ENCODE results near the gene CDC37L1. TPM values are rescaled to one million over a fixed set of nuclear protein-coding genes. Genes with fewer than 3 reads are reported as not detected.

Gene CDC37L1
- polyA plus RNA-seq, 1 experiment: 13.4 TPM

DNA sequence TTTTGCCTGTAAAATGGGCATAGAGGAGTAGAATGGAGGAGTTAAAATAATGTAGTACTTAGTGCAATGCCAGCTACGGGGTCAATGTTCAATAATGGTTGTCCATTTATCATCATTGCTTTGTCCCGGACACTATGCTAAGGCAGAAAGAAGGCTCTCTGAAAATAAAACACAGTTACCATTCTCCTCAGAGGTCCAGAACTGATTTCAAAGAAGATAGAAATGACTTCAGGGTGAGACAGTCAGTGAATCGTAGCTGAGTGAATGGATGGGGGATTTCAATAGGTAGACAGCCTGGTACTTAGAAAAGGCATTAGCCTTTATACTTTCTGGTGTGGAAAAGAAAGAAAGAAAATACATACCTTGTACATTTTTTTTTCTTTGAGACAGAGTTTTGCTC, 62.9 kb downstream of the CDC37L1 start:
- no peak for DNase-seq (ENCODE audit: low read depth, low spot score)
- peak overlapping the region; percentile 84; the same call in 1 of the 2 replicates for H3K4me3 ChIP-seq (ENCODE audit: low read depth, low read length)
- CTCF ChIA-PET: interaction anchor here (1.6 kb wide), 2 partner anchors 17 to 21 kb away, joined by 4 to 7 read pairs; no protein-coding TSS in a partner anchor
- no peaks in the 10 kb centered on the region for H3K9me3 ChIP-seq (ENCODE audit: control insufficient read depth, insufficient read depth, low read length)
- POLR2A ChIA-PET: no interaction called here
- no peak overlapping the region for H3K27ac ChIP-seq (ENCODE audit: low read depth, low read length)
- TF ChIP-seq, protein P1, sequence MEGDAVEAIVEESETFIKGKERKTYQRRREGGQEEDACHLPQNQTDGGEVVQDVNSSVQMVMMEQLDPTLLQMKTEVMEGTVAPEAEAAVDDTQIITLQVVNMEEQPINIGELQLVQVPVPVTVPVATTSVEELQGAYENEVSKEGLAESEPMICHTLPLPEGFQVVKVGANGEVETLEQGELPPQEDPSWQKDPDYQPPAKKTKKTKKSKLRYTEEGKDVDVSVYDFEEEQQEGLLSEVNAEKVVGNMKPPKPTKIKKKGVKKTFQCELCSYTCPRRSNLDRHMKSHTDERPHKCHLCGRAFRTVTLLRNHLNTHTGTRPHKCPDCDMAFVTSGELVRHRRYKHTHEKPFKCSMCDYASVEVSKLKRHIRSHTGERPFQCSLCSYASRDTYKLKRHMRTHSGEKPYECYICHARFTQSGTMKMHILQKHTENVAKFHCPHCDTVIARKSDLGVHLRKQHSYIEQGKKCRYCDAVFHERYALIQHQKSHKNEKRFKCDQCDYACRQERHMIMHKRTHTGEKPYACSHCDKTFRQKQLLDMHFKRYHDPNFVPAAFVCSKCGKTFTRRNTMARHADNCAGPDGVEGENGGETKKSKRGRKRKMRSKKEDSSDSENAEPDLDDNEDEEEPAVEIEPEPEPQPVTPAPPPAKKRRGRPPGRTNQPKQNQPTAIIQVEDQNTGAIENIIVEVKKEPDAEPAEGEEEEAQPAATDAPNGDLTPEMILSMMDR (IDR thresholded peaks at IDR 0.05; ENCODE audit: low read depth, low read length): no peak
- no peaks in the 10 kb centered on the region for H3K27me3 ChIP-seq (ENCODE audit: control insufficient read depth, insufficient read depth, low read length)

DNA sequence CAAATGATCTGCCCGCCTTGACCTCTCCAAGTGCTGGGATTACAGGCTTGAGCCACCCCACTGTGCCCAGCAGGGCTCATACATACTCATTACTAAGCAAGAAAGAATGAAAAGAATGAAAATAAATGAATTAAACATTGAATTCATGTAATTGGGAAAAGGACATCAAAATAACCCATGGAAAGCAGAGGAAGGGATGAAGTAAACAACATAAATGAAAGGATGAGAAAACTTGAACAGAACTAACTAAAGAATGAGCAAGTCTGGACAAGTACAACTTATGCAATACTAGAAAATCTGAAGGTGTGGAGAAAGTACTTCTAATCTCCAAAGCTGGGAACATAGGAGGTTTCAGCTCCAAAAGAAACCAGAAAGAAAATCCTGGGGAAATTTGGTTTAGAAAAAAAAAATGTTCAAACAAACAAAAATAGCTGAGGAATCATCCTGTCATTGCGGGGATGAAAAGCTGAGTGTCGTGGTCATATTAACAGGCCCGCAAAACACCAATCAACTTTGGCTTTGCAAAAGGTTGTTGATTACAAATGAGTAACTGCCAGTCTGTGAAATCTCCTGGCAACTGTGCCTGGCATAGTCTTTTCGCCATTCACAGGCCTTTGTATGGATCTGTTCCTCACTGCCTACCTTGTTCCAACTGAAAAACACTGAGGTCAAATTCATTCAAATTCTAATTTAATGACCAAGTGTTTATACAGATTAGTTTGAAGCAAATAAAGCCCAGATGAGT, 63.9 kb downstream of the CDC37L1 start:
- ChIA-PET POLR2A (no interaction called here), CTCF (interaction anchor here (1.6 to 2.3 kb wide), 3 partner anchors 16 to 245 kb away, joined by 4 to 11 read pairs (median 7); no protein-coding TSS in a partner anchor)
- Histone ChIP-seq H3K9me3 (ENCODE audit: control insufficient read depth, insufficient read depth, low read length) (no peaks in the 10 kb centered on the region), H3K27ac (ENCODE audit: low read depth, low read length) (no peak overlapping the region), H3K27me3 (ENCODE audit: control insufficient read depth, insufficient read depth, low read length) (no peaks in the 10 kb centered on the region), H3K4me3 (ENCODE audit: low read depth, low read length) (no peak overlapping the region)
- TF ChIP-seq, protein P1 (IDR thresholded peaks at IDR 0.05; ENCODE audit: low read depth, low read length): no peak
- no peak for DNase-seq (ENCODE audit: low read depth, low spot score)

DNA sequence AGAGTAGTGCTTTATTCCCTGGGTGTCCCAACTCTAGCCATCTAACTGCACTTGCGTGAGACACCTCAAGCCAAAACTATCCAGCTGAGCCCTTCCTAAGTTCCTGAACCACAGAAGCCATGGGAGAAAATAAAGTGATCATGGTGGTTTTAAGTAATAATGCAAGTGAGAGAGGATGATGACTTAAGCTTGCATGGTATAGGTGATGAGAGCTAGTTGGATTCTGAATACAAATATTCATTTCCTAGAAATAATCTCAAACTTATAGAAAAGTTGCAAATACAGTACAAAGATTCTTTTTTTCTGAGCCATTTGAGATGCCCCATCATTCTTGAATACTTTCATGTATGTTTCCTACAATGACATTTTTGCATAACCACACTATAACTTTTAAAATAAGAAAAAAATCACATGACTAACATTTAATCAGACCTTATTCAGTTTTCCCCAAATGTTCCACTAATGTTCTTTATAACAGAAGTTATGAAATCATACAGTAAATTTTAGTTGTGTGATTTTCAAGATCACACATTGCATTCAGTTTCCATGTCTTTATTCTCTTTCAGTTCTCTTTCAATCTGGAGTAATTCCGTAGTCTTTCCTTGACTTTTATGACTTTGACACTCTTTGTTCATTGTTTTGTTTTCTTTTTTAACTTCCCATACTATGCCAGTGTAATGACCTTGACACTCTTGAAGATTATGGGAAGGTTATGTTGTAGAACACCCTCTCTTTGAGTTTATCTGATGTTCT, 67.1 kb downstream of the CDC37L1 start:
- POLR2A ChIA-PET: no interaction called here
- TF ChIP-seq, protein P1 (IDR thresholded peaks at IDR 0.05; ENCODE audit: low read depth, low read length): no peak

DNA sequence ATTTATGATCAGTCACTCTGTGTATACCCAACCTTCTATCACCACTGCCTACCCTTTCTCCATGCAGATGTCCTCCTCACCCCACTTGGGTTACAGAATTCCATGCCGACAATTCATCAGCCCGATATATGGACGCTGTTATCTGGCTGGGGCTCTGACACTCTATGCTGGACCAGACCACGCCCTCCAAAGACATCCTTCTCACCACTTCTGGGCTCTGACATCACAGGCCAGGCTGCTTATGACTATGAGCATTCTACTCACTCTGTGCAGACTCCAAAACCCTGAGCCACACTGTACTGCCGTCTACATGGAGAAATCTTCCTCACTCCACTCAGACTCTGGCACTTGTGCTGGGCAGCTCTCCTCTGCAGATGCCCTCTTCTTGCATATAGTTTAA, 69.2 kb downstream of the CDC37L1 start:
- CTCF ChIA-PET: interaction anchor here (1.0 to 2.9 kb wide), 7 partner anchors 8 to 852 kb away, joined by 3 to 22 read pairs (median 6); partner anchors contain the start of genes AK3 and JAK2
- DNase-seq (ENCODE audit: low read depth, low spot score): no peak

More for the DNA sequence above, 67.1 kb downstream of the CDC37L1 start:
- no peak overlapping the region for H3K27ac ChIP-seq (ENCODE audit: low read depth, low read length)
- no peak for DNase-seq (ENCODE audit: low read depth, low spot score)
- CTCF ChIA-PET: interaction anchor here (0.6 to 2.3 kb wide), 5 partner anchors 11 to 245 kb away, joined by 3 to 10 read pairs (median 3); no protein-coding TSS in a partner anchor
- no peaks in the 10 kb centered on the region for H3K27me3 ChIP-seq (ENCODE audit: control insufficient read depth, insufficient read depth, low read length)
- H3K9me3 ChIP-seq (ENCODE audit: control insufficient read depth, insufficient read depth, low read length): no peaks in the 10 kb centered on the region
- H3K4me3 ChIP-seq (ENCODE audit: low read depth, low read length): no peak overlapping the region

More for the DNA sequence above, 69.2 kb downstream of the CDC37L1 start:
- POLR2A ChIA-PET: no interaction called here
- Histone ChIP-seq H3K27ac (ENCODE audit: low read depth, low read length) (no peak overlapping the region), H3K4me3 (ENCODE audit: low read depth, low read length) (no peak overlapping the region), H3K27me3 (ENCODE audit: control insufficient read depth, insufficient read depth, low read length) (no peaks in the 10 kb centered on the region), H3K9me3 (ENCODE audit: control insufficient read depth, insufficient read depth, low read length) (no peaks in the 10 kb centered on the region)
- TF ChIP-seq, protein P1 (IDR thresholded peaks at IDR 0.05; ENCODE audit: low read depth, low read length): no peak

Measured in AG04450 (cell line).